Activated CD8-positive, alpha-beta memory T cell treated with anti-CD3 and anti-CD28 coated beads, Interleukin-2, amount 50 U/mL, for 24 hours (primary cell): ENCODE measurements around the gene CRYBB3.

Experiments
- DNase-seq: peaks from one replicate; pipeline ENCODE4 v3.0.0-alpha.2; 2020; ENCODE audit errors: extremely low read depth

CRYBB3 gene

GRCh38 chr22:25199731-25200520 lies at the start of gene CRYBB3:
Gene CRYBB3 (plus strand): TSS chr22:25199858. CDS start chr22:25201397, 1,539 bp downstream.
- no peak for DNase-seq

- DNase-seq = no peak
Observed at GRCh38 chr22:25153961-25154666, 45.5 kb upstream of the CRYBB3 start.

- no peak for DNase-seq
Observed at GRCh38 chr22:25154667-25154999, 45.0 kb upstream of the CRYBB3 start.

GRCh38 chr22:25156736-25157135 lies 42.9 kb upstream of the CRYBB3 start:
- no peak for DNase-seq

DNA sequence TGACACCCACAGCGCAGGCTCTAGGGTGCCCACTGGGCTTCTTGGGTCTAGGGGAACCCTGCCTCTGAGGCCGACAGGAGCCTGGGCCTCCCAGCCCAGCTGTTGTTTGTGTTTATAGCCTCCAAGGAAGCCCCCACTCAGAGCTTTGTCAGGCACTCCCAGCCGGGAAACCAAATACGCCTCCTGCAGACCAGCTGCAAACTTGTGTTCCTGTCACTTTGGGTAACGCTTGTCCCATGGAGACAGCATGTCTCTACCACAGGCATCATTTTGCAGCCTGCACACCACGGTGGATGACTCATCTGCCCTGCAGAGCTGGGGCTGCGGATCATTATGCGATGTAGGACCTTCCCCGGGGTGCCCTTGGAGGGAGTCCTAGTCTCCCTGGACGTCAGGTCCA lies 40.6 kb upstream of the CRYBB3 start:
- no peak for DNase-seq

- no peak for DNase-seq
Observed at GRCh38 chr22:25160120-25160996, 39.3 kb upstream of the CRYBB3 start.

DNA sequence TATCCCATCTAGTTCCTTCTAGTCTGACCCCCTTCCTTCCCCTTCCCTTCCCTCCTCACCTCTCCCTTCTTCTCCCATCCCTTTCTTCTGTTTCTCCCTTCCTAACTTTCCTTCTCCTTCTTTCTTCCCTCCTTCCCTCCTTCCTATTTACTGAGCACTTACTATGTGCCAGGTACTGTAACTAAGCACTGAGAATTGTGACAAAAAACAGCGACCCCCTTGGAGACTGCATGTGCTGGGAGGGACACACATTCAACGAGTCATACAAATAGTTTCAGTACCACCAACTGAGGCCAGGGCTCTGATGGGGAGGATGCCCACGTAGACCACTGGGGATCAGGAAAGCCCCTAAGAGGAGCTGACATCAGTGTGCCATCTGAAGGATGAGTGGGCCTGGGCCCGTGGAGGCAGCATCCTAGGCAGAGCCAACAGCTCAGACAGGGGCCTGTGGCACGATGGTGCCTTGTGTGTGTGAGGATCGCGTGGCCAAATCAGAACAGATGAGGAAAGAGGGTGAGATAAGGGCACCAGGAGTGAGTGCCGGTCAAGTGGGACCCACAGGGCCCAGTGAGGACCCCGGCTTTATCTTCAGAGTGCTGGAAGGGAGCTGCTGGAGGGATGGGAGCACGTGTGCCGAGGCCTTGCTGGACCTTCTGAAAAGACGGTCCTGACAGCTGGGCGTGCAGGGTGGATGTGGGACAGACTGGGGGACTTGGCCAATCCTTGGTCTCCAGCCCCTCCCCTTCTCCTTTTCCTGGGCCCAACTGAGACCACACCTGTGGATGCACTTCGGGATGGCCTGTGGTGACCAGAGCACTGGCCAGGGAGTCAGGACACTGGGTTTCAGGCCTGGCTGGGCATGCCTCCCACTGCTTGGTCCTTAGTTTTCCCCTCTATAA lies 38.4 kb upstream of the CRYBB3 start:
- DNase-seq = no peak

DNA sequence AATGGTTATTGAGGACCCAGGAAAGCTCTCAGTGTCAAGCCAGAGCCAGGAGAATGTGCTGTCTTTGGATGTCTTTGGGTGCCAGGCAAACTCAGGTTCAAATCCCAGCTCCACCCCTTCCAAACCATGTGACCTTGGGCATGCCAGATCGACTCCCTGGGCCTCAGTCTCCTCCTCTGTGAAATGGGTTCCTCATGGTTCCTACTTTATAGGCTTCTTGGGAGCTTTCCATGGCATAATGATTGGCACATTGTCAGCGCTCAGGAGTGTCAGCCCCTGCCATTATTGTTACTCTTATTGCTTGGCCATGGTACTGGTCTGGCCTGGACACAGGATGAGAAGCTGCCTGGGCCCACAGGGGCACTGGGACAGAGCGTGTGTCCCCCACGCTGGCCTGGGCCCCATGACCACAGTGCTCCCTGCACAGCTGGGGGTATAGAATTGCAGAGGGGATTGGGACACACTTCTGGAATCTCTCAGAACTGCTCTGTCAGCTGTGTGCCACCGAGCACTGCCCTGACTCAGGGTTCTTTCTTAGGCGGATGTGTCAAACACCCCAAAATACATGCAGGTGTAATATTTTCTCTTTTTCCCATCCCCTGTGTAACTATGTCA lies 37.6 kb upstream of the CRYBB3 start:
- no peak for DNase-seq

- DNase-seq = no peak
Observed at GRCh38 chr22:25162561-25162960, 37.1 kb upstream of the CRYBB3 start.

- DNase-seq = no peak
Observed at GRCh38 chr22:25165785-25166184, 33.9 kb upstream of the CRYBB3 start.

DNA sequence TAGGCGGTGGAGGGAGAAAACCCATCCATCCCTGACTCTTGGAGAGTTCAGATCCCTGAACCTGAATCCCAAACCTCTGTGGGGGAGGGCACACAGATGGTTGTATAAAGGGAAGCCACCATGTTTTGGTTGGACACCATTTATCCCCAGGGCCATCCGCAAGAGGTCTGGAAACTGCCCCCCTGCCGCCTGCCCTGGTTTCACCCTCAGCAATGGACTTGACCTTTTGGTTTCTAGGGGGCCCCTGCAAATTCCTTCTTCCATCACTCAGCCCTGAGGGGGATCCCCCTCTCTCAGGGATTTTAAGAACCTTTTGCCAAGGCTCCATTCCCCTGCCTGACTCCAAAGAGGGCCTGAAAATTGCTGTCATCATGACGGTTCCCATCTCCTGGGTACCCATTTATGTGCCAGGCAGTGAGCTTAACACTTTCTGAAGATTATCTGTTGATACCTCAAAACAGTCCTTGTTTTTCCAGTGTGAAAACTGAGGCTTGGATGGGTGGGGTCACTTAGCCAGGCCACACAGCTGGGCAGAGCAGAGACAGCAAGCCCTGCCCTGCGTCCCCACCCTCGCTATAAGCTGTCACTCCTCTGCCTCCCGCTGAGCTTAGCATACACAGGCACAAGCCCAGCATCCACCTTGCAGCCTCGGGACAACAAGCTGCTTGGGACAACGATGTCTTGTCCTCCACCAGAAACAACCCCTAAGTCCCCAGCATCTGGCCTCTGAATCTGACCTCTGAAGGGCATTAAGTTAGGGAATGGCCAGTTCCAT lies 33.2 kb upstream of the CRYBB3 start:
- DNase-seq = no peak

DNA sequence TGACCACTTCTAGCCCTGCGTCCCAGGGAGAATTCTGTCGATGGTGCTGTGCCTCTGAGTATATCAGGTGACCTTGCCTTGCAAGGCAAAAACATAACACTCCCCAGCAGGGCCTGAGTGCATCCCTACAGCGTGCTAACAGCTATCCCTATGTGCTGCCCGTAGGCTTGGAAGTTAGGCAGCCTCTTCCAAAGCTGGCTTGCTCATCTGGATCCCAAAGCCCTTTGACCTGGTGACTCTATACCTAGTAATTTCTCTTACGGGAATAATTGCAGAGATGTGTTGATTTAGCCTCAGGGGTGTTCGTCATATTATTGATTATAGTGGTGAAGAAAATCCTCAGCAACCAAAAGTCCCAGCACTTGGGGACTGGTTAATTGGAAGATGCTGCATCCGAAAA lies 32.6 kb upstream of the CRYBB3 start:
- DNase-seq = no peak

DNA sequence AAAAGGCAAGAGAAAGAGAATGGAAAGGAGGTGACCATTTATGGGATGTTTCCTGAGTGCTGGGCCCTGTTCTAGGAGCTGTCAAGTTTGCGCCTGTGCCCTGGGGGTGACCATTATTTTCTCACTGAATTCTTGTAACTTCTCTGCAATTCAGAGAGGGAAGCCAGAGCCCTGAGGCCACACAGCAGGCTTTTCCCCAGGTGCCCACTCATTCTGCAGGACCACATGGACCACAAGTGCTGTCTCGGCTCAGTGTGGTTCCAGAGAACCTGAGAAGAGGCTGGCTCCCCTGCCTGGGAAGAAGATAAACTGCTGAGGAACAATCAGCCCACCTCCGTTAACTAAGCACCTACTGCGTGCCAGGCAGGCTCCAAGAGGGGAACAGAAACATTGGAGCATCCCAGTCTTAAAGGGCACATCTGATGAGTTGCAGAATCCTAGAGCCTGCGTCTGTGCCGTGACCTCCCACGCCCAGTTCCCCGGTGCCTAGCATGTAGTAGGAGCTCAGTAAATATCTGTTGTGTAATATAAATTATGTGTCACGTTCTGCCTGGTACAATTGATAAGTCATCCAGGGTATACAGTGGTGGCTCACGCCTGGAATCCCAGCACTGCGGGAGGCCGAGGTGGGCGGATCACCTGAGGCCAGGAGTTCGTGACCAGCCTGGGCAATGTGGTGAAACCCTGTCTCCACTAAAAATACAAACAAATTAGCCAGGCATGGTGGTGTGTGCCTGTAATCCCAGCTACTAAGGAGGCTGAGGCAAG lies 31.6 kb upstream of the CRYBB3 start:
- DNase-seq = no peak

GRCh38 chr22:25169278-25170031 lies 30.2 kb upstream of the CRYBB3 start:
- no peak for DNase-seq

DNA sequence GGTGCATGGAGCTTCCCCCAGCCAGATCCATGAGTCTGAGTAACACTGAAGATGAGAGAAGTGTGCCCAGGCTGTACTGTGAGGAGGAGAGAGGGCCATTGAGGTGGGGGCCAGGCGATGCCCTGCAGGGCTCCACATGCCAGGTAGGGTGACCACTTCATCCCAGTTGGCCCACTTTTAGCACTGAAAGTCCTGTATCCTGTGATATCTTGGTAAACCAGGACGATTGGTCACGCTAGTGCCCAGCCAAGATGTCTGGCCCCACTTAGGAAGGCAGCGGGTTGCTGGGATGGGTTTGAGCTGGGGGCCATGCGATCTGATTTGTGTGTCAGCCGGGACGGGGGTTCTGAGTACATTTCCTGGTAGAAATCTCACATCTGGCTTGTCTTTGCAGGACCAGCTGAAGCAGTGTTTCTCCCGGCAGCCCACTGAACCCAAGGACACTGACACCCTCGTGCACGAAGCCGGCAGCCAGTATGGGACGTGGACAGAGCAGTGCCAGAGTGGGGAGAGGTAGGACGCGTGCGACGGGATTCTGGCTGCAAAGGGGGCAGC lies 29.2 kb upstream of the CRYBB3 start:
- DNase-seq = no peak

- no peak for DNase-seq
Observed at GRCh38 chr22:25172153-25172552, 27.5 kb upstream of the CRYBB3 start.

GRCh38 chr22:25174156-25174887 lies 25.3 kb upstream of the CRYBB3 start:
- DNase-seq = no peak
